Measurements from ENCODE around the gene DES.

DES gene

DNA sequence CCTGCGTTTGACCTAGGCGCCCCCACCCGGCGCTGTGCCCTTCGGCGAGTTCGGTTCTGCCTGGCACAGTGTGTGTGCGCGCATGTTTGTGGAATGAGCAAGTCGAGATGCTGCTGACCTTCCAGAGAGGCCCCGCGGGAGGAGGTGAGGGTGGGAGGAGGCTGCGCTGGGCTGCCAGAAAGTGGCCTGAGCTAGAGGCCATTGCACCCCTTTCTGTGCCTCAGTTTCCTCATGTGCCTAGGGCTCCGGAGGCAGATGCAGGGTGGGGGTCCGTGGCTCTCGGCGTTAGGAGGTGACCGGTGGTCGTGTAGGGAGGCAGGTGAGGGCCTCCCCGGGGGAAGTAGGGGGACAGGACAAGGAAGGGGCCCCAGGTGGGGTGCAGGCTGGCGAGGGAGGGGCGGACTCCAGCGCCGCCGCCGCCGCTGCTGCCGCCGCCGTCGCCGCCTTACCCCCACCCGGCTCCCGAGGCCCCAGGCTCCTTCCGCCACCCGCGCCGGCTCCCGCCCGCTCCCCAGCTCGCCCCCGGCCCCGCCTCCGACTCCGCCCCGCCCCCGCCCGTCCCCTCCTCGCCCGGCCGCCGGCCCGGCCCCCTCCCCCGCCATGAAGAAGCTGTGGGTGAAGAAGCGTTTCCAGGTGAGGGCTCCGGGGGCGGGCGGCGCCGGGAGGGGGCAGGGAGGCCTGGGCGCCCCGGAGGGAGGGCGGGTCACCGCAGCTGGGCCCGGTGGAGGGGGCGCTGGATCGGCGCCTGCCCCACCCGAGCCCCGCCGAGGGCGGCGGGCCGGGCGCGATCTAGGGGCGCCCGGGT lies 23.5 kb downstream of the DES start:
- no peak for DNase-seq

DNA sequence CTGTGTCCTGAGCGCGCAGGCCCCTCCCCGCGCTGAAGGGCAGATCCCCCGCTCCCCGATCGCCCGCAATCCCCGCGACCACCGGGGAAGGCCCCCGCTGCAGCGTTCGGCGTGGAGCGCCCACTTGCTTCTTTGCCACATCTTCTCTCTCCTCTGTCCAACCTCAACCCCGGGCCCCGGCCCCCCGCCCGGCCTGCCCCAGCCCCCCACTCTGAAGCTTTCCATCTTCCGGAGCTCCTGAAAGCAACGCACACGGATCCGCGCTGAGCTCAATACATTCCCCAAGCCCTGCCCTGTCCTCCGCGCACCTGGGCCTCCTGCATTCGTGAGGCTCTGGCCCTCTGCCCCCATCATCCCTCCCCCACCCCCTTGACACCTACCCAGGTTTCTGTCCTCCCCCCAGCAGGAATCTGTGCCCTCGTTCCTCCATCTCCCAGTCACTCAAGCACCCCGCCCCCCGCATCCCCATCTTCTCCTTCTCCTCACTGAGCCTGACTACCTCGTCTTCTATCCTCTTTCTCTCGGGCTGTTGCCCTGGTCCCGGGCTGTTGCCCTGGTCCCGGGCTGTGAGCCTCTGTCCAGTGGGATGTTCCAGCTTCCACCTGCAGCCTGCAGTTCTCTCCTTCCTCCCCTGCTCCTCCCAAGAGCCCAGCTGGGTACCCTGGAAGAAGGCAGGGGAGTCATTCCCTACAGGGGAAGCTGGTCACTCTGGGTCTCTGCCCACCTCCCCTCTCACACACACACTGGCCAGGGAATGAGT lies 24.3 kb downstream of the DES start:
- DNase-seq: no peak

DNA sequence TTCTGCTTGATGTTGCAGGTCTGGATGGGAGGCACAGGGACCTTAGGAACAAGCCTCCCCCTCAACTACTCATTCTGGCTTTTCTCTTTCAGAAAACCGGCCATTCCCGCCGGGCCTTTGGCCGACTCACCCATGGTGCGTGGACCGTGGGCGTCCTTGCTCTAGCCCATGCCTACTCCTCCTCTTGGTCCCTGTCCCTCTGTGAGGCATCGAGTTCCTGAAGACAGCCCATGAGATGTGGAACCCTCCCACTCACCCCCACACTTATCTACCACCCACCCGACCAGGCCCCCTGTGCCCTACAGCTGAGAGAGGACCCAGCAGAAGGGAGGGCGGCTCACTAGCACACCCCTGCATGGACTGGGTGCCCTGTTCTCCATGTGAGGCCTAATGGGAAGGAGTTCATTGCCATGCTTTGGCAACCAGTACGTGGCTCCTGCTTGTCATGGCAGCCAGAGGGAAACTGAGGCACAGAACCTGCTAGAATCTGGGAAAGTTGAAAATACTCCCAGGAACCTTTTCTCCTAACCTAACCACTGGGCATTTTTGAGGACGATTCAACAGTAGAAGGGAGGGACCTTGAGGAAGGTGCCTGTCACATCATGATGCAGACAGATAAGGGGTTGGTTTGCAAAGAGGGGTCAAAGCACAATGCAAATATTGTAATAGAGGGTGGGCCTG lies 25.0 kb downstream of the DES start:
- DNase-seq: no peak

DNA sequence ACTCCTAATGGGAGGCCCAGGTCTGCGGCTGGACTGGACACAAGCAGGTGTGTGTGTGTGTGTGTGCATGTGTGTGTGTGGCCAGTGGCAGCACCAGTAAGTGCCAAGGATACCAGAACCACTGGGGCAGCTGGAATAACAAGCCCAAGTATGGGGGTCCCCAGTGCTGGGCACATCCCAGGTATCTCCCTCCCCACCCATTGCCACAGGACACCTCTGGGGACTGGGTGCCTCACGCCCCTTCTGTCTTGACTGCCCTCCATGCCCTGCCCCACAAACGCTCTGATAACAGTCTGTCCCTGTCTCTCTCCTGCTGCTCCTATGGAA lies 25.5 kb downstream of the DES start:
- no peak for DNase-seq

DNA sequence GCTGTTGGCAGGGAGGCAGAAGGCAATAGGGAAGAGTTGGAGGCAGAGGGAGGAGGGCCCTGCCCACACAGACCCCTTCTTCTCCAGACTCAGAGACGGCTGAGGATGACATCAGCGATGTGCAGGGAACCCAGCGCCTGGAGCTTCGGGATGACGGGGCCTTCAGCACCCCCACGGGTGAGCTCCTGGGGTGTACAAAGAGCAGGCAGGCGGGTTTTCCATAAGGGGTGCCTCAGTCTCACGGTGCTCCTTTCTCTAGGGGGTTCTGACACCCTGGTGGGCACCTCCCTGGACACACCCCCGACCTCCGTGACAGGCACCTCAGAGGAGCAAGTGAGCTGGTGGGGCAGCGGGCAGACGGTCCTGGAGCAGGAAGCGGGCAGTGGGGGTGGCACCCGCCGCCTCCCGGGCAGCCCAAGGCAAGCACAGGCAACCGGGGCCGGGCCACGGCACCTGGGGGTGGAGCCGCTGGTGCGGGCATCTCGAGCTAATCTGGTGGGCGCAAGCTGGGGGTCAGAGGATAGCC lies 26.5 kb downstream of the DES start:
- DNase-seq: no peak

GRCh38 chr2:219445220-219445640 lies 27.1 kb downstream of the DES start:
- no peak for DNase-seq

- no peak for DNase-seq
Observed at GRCh38 chr2:219446101-219446504, 27.9 kb downstream of the DES start.

DNA sequence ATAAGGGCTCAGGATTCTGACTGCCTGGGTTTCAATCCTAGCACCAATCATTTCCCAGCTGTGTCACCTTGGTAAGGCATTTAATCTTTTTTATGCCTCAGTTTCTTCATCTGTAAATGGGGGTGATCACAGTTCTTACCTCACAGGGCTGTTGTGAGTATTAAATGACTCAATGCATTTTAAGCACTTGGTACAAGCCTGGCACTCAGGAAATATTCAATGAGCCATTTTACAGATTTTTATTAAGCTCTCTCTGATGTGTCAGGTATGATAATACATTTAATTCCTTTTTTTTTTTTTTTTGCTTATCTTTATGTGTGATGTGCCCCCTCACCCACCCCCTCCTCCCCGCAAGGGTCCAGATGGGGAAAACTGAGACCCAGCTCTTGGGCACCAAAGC lies 28.5 kb downstream of the DES start:
- DNase-seq: no peak

DNA sequence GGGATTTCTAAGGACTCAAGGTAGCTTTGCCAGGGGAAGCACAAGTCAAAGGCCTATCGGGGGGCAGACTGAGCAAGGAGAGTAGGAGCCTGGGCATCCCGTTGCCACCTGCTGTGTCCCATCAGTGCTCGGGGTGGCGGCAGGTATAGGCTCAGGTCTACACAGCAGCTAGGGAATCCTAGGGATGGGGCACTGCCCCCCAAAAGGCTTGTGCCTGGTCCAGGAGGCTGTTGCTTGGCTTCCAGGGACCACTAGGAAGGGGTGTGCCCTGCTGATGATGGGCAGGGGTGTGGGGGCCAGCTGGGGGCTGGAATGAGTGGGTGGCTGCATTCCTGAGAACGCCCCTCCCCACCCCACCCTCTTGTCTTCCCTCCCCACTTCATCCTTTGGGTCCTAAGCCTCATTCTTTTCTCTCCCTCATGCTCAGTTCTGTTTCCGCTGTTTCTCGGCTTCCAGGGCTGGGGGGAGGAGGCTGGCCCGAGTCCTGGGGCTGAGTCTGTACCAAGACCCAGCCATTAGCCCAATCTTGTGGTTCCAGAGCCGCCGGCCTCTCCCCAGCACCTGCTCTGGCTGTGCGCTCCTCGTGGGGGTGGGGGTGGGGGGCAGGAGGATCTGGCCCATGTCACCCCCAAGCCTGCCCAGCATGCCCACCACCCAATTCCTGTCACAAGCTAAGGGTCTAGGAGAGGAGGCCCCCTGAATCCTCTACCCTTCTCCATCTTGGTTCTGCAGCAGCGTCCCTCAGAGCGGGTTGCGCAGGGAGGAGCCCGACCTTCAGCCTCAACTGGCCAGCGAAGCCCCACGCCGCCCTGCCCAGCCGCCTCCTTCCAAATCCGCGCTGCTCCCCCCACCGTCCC lies 29.3 kb downstream of the DES start:
- DNase-seq: no peak

DNA sequence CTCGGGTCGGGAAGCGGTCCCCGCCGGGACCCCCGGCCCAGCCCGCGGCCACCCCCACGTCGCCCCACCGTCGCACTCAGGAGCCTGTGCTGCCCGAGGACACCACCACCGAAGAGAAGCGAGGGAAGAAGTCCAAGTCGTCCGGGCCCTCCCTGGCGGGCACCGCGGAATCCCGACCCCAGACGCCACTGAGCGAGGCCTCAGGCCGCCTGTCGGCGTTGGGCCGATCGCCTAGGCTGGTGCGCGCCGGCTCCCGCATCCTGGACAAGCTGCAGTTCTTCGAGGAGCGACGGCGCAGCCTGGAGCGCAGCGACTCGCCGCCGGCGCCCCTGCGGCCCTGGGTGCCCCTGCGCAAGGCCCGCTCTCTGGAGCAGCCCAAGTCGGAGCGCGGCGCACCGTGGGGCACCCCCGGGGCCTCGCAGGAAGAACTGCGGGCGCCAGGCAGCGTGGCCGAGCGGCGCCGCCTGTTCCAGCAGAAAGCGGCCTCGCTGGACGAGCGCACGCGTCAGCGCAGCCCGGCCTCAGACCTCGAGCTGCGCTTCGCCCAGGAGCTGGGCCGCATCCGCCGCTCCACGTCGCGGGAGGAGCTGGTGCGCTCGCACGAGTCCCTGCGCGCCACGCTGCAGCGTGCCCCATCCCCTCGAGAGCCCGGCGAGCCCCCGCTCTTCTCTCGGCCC lies 30.1 kb downstream of the DES start:
- no peak for DNase-seq

DNA sequence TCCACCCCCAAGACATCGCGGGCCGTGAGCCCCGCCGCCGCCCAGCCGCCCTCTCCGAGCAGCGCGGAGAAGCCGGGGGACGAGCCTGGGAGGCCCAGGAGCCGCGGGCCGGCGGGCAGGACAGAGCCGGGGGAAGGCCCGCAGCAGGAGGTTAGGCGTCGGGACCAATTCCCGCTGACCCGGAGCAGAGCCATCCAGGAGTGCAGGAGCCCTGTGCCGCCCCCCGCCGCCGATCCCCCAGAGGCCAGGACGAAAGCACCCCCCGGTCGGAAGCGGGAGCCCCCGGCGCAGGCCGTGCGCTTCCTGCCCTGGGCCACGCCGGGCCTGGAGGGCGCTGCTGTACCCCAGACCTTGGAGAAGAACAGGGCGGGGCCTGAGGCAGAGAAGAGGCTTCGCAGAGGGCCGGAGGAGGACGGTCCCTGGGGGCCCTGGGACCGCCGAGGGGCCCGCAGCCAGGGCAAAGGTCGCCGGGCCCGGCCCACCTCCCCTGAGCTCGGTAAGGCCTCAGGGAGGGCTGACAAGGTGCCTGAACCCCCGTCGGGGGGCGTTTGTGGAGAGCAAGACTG lies 30.7 kb downstream of the DES start:
- no peak for DNase-seq

GRCh38 chr2:219449609-219450008 lies 31.4 kb downstream of the DES start:
- no peak for DNase-seq

GRCh38 chr2:219451661-219452360 lies 33.6 kb downstream of the DES start:
- DNase-seq: no peak

DNA sequence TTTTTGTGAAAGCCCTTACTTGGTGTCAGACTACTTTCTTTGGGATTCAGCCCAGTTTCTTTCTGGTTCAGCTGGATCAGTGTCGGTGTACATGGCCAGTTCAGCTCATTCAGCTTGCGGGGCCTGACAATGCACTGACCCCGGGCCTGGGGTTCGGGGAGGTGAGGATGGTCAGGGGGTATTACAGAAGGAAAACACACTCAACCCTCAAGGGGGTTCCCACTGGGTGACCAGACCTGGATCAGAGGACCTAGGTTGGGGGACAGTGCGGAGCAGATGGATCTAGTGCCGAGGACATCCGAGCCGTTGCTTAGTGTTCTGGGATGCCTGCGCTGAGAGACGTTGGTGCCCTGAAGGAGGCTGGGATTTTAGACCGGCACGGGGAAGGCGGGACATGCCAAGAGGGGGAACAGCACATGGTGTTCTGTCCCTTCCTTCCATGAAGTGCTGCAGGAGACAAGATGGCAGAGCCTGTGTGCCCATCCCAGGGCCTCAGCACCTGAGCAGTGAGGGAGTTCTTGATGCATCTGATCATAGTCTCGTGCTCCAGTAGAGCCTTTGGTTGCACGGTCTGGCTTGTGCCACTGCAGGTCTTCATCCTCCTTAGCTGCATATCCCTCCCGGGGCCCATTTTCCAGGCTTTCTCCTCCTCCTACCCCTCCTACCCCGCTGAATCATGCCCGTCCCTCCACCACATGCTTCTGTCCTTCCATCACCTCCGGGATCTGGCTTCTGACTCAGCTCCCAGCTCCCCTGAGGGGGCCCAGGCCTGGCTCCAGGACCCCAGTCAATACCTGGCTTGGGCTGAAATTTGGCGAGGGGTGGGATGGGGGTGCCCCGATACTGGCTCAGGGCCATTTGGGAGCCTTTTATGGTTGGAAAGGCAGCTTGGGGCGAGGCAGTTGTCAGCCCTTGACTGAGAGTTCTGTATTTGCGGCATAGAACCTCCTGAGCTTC lies 34.5 kb downstream of the DES start:
- DNase-seq: no peak

DNA sequence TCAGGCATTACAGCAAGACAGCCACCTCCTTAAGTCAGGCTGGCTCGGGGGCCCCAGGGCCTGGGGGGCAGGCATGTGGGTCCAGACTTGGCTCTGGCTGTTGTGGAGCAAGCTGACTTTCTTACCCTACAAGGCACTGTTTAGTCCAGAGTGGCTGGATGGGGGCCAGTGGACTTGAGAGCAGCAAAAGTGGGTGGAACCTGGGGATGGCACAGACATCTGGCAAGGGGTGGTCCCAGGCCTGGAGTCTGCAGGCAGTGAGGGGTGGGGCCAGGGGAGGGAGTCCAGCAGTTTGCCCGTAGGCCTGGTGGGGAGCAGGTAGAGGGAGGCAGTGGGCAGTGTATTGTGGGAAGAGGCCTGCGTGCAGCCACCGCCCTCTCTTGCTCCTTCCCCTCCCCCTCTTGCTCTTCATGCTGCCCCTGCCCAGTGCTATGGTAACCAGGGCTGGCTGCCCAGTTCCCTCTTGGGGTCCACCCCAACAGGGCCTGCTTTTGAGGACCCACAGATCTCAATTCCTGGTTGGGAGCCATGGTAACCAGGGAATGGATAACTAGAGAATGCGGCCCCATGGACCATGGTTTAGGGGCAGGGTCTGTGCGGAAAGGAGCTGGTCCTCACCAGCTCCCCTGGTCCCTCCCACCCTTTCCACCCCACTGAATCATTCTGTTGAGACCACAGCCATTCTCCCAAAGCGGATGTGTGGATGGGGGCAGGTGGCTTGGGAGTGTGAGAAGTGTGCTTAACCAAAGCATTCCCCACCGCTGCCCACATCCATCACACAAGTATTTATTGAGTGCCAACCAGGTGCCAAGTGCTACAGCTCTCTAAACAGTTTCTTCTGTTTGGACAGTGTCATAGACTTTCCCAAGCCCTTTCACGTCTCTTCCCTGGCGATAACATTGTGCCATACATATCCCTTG lies 35.8 kb downstream of the DES start:
- DNase-seq: no peak

GRCh38 chr2:219455581-219455980 lies 37.4 kb downstream of the DES start:
- no peak for DNase-seq

DNA sequence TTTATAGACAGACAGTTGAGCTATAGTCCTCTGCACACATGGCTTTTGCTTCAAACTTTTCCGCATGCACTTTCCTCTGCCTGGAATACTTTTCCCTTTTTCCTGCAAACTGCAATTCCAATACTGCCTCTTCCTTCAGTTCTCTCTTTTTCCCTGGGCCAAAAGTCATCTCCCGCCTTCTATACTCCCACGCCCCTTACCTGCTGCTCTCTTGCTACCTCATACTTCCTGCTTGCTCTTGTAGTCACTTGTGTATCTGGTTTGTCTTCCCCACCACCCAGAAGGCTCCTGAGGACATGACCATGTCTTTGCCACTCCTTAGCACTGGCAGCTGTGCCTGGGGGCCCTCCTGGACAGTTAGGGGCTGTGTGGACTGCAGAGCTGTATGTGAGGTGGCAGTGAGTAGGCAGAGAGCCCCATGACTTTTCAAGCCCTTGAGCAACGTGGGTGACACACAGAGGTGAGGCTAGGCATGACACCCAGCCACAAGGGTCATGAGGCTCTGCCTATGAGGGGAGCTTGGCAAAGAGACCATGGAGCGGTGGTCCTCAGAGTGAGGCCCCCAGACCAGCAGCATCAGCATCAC lies 39.7 kb downstream of the DES start:
- DNase-seq: no peak

GRCh38 chr2:219458996-219459395 lies 40.8 kb downstream of the DES start:
- DNase-seq: no peak

Data from NCI-H187 treated with DMSO at 0.1 percent for 48 hours (cell line).